Measurements from ENCODE around the gene RIMS1. TPM values are rescaled to one million over a fixed set of nuclear protein-coding genes. Genes with fewer than 3 reads are reported as not detected.

The RIMS1 gene
- total and polyA plus RNA-seq, 2 of the 13 experiments (the other 11 are each of a cell fraction or from before 2014, with no cell fraction given) = not detected

DNA sequence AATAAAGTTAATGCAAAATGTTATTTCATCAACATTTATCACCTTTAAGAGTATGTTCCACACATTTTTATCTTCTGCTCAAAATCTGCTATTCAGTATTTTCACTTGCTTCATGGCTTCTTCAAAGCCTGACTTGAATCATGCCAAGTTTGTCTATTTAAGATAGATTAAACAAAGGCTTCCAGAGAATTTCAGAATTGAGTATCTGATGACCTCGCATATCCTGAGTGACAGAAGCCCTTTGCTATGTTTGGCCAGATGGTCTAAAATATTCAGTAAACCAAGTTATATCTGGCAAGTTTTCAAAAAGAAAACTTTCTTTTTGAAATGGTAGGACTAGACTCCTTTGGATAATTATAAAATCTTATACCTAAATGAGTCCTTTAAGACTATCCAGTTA, 386.6 kb downstream of the RIMS1 start:
- H3K9ac ChIP-seq (ENCODE audit: insufficient read depth, low read depth, low read length) = no peak overlapping the region
- H3K4me2 ChIP-seq (ENCODE audit: low read depth, low read length) = no peak overlapping the region
- ChIA-PET CTCF (ENCODE audit: low intra/inter-chr PET ratio, low total read pairs) (no interaction called here), POLR2A (no interaction called here)
- ATAC-seq = no peak
- no peak for FAIRE-seq
- in situ Hi-C loops (cut with HindIII; ENCODE audit: extremely low pct_ligation_motif_present, low pct_unique_long_range_greater_than_20kb) = no loop called here
- H3K79me2 ChIP-seq (ENCODE audit: insufficient read depth, low read length) = no peaks in the 10 kb centered on the region
- H4K20me1 ChIP-seq (ENCODE audit: insufficient read depth, low read length) = no peaks in the 10 kb centered on the region
- H3K4me1 ChIP-seq (ENCODE audit: insufficient read depth, low read length) = no peaks in the 10 kb centered on the region
- BruUV-seq (replicated peaks) = no TSS peak
- 0% methylated on average over 1 of the region's 1 CpG for WGBS (ENCODE audit: low lambda C conversion rate)
- H3K27ac ChIP-seq (ENCODE audit: extremely low read length, insufficient read depth, low read length) = no peak overlapping the region
- H3K4me3 ChIP-seq (replicated peaks in 1 of 3; ENCODE audit: insufficient read depth in 1 of 3, low read depth in 2 of 3, low read length in 3 of 3) = no peak overlapping the region
- intact Hi-C loops (cut with micrococcal nuclease; ENCODE audit: unreplicated experiment) = no loop called here
- no peaks in the 10 kb centered on the region for H3K36me3 ChIP-seq (replicated peaks in 1 of 2; ENCODE audit: control insufficient read depth in 1 of 2, insufficient read depth in 2 of 2, low read length in 2 of 2)
- DNase-seq (ENCODE audit: low spot score) = no peak
- H3K27me3 ChIP-seq (ENCODE audit: control insufficient read depth in 1 of 2, insufficient read depth in 2 of 2, low read length in 2 of 2) = no peaks in the 10 kb centered on the region
- H2AFZ ChIP-seq (ENCODE audit: low read length) = no peak overlapping the region
- no peaks in the 10 kb centered on the region for H3K9me3 ChIP-seq (ENCODE audit: low read length)
- TF ChIP-seq ASH2L (IDR thresholded peaks at IDR 0.05; ENCODE audit: insufficient read length, low read depth, low read length) (no peak), TRIM24 (CRISPR knock-in tag; IDR thresholded peaks at IDR 0.05) (no peak), RFX3 (CRISPR knock-in tag; IDR thresholded peaks at IDR 0.05) (no peak), RBM39 (IDR thresholded peaks at IDR 0.05; ENCODE audit: low read depth, low read length, poor library complexity, severe bottlenecking) (no peak), ZNF850 (CRISPR knock-in tag; conservative IDR thresholded peaks at IDR 0.05) (no peak), IRF2 (CRISPR knock-in tag; IDR thresholded peaks at IDR 0.05) (no peak), PTBP1 (IDR thresholded peaks at IDR 0.05; ENCODE audit: low read depth, low read length, poor library complexity, severe bottlenecking) (no peak), ESRRA (CRISPR knock-in tag; IDR thresholded peaks at IDR 0.05; ENCODE audit: low read depth) (no peak), SSRP1 (CRISPR knock-in tag; IDR thresholded peaks at IDR 0.05) (no peak), ZNF841 (CRISPR knock-in tag; IDR thresholded peaks at IDR 0.05; ENCODE audit: borderline replicate concordance) (no peak), NBN (conservative IDR thresholded peaks at IDR 0.05) (no peak), CHD2 (IDR thresholded peaks at IDR 0.05; ENCODE audit: low read depth, low read length) (no peak), KLF9 (CRISPR knock-in tag; IDR thresholded peaks at IDR 0.05; ENCODE audit: low read depth) (no peak), ZNF468 (CRISPR knock-in tag; IDR thresholded peaks at IDR 0.05) (no peak)
- TF ChIP-seq, protein P1, sequence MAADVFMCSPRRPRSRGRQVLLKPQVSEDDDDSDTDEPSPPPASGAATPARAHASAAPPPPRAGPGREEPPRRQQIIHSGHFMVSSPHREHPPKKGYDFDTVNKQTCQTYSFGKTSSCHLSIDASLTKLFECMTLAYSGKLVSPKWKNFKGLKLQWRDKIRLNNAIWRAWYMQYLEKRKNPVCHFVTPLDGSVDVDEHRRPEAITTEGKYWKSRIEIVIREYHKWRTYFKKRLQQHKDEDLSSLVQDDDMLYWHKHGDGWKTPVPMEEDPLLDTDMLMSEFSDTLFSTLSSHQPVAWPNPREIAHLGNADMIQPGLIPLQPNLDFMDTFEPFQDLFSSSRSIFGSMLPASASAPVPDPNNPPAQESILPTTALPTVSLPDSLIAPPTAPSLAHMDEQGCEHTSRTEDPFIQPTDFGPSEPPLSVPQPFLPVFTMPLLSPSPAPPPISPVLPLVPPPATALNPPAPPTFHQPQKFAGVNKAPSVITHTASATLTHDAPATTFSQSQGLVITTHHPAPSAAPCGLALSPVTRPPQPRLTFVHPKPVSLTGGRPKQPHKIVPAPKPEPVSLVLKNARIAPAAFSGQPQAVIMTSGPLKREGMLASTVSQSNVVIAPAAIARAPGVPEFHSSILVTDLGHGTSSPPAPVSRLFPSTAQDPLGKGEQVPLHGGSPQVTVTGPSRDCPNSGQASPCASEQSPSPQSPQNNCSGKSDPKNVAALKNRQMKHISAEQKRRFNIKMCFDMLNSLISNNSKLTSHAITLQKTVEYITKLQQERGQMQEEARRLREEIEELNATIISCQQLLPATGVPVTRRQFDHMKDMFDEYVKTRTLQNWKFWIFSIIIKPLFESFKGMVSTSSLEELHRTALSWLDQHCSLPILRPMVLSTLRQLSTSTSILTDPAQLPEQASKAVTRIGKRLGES (CRISPR knock-in tag; IDR thresholded peaks at IDR 0.05; ENCODE audit: borderline replicate concordance) = no peak
- TF ChIP-seq, protein P2, sequence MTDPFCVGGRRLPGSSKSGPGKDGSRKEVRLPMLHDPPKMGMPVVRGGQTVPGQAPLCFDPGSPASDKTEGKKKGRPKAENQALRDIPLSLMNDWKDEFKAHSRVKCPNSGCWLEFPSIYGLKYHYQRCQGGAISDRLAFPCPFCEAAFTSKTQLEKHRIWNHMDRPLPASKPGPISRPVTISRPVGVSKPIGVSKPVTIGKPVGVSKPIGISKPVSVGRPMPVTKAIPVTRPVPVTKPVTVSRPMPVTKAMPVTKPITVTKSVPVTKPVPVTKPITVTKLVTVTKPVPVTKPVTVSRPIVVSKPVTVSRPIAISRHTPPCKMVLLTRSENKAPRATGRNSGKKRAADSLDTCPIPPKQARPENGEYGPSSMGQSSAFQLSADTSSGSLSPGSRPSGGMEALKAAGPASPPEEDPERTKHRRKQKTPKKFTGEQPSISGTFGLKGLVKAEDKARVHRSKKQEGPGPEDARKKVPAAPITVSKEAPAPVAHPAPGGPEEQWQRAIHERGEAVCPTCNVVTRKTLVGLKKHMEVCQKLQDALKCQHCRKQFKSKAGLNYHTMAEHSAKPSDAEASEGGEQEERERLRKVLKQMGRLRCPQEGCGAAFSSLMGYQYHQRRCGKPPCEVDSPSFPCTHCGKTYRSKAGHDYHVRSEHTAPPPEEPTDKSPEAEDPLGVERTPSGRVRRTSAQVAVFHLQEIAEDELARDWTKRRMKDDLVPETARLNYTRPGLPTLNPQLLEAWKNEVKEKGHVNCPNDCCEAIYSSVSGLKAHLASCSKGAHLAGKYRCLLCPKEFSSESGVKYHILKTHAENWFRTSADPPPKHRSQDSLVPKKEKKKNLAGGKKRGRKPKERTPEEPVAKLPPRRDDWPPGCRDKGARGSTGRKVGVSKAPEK (CRISPR knock-in tag; IDR thresholded peaks at IDR 0.05; ENCODE audit: borderline replicate concordance) = no peak
- TF ChIP-seq, protein P3, sequence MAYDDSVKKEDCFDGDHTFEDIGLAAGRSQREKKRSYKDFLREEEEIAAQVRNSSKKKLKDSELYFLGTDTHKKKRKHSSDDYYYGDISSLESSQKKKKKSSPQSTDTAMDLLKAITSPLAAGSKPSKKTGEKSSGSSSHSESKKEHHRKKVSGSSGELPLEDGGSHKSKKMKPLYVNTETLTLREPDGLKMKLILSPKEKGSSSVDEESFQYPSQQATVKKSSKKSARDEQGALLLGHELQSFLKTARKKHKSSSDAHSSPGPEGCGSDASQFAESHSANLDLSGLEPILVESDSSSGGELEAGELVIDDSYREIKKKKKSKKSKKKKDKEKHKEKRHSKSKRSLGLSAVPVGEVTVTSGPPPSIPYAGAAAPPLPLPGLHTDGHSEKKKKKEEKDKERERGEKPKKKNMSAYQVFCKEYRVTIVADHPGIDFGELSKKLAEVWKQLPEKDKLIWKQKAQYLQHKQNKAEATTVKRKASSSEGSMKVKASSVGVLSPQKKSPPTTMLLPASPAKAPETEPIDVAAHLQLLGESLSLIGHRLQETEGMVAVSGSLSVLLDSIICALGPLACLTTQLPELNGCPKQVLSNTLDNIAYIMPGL (CRISPR knock-in tag; IDR thresholded peaks at IDR 0.05; ENCODE audit: borderline replicate concordance in 1 of 2, low read depth in 1 of 2) = no peak

All from HepG2 (cell line).